ENCODE data around the gene PTPN21. TPM values are rescaled to one million over a fixed set of nuclear protein-coding genes. Genes with fewer than 3 reads are reported as not detected.

Gene PTPN21
- total RNA-seq, 2 donors from 2014 or later, result 22.4 to 24.3 TPM

- Histone ChIP-seq H3K27ac (peak overlapping the region; percentile 32 to 50), H3K36me3 (peaks cover 52% of the 10 kb centered on the region)
Observed at GRCh38 chr14:88477513-88478250, 77.1 kb downstream of the PTPN21 start.

DNA sequence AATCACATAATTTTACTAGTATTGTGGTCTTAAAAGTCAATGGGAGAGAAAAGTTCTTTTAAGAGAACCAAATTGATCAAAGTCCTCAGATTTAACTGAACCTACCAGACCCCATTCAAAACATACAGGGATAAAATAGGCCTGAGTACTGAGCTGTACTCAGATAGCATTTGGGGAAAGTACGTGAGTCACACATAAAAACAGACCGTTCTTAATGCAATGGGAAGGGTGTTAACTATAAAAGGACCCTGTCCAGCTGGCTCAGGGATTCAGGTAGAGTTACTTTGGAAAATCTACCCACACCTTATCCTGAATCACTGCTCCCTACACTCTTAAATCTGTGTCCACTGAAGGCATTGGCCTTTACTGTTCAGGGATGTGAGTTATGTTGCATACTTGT is 78.0 kb downstream of the PTPN21 start:
- Histone ChIP-seq H3K4me1 (peaks cover 0 to 23% of the 10 kb centered on the region in 2 donors), H3K27me3 (no peaks in the 10 kb centered on the region), H3K9me3 (no peaks in the 10 kb centered on the region), H3K4me3 (no peak overlapping the region), H3K36me3 (peaks cover 61% of the 10 kb centered on the region), H3K27ac (peak overlapping the region; percentile 32 to 50)
- DNase-seq (ENCODE audit: low spot score), result no peak
- TF ChIP-seq, protein P1, sequence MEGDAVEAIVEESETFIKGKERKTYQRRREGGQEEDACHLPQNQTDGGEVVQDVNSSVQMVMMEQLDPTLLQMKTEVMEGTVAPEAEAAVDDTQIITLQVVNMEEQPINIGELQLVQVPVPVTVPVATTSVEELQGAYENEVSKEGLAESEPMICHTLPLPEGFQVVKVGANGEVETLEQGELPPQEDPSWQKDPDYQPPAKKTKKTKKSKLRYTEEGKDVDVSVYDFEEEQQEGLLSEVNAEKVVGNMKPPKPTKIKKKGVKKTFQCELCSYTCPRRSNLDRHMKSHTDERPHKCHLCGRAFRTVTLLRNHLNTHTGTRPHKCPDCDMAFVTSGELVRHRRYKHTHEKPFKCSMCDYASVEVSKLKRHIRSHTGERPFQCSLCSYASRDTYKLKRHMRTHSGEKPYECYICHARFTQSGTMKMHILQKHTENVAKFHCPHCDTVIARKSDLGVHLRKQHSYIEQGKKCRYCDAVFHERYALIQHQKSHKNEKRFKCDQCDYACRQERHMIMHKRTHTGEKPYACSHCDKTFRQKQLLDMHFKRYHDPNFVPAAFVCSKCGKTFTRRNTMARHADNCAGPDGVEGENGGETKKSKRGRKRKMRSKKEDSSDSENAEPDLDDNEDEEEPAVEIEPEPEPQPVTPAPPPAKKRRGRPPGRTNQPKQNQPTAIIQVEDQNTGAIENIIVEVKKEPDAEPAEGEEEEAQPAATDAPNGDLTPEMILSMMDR (IDR thresholded peaks at IDR 0.05), result no peak

More at GRCh38 chr14:88477513-88478250, 77.1 kb downstream of the PTPN21 start:
- Histone ChIP-seq H3K4me3 (no peak overlapping the region), H3K4me1 (peaks cover 0 to 32% of the 10 kb centered on the region in 2 donors), H3K27me3 (no peaks in the 10 kb centered on the region), H3K9me3 (no peaks in the 10 kb centered on the region)
- DNase-seq (ENCODE audit: low spot score), result no peak
- TF ChIP-seq, protein P1 (IDR thresholded peaks at IDR 0.05), result no peak

- Histone ChIP-seq H3K9me3 (no peaks in the 10 kb centered on the region), H3K36me3 (peaks cover 66% of the 10 kb centered on the region), H3K4me1 (peaks cover 0 to 18% of the 10 kb centered on the region in 2 donors), H3K4me3 (no peak overlapping the region), H3K27ac (peak overlapping the region; percentile 32 to 50), H3K27me3 (no peaks in the 10 kb centered on the region)
- no peak for DNase-seq (ENCODE audit: low spot score)
- TF ChIP-seq, protein P1 (IDR thresholded peaks at IDR 0.05), result no peak
Observed at GRCh38 chr14:88476214-88476774, 78.5 kb downstream of the PTPN21 start.

DNA sequence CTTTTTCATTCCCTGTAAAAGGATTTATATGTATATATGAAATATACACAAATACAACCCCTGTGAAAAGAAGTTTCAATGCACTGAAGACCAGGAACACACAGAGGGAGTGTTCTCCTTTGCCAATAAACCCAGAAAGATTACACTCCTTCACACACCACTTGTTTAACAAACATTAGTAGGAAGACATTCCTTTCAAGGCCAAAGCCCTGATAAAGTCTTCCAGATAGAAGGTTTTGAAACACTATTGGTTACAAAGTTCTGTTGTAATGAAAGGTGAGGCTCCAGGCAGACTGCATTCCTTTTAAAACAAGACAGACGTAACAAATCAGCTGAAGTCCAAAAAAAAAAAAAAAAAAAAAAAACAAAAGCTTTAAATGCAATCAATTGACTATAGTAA is 81.0 kb downstream of the PTPN21 start:
- H3K36me3 ChIP-seq, result peaks cover 58% of the 10 kb centered on the region
- TF ChIP-seq, protein P1 (IDR thresholded peaks at IDR 0.05), result no peak
- H3K27ac ChIP-seq, result no peak overlapping the region

DNA sequence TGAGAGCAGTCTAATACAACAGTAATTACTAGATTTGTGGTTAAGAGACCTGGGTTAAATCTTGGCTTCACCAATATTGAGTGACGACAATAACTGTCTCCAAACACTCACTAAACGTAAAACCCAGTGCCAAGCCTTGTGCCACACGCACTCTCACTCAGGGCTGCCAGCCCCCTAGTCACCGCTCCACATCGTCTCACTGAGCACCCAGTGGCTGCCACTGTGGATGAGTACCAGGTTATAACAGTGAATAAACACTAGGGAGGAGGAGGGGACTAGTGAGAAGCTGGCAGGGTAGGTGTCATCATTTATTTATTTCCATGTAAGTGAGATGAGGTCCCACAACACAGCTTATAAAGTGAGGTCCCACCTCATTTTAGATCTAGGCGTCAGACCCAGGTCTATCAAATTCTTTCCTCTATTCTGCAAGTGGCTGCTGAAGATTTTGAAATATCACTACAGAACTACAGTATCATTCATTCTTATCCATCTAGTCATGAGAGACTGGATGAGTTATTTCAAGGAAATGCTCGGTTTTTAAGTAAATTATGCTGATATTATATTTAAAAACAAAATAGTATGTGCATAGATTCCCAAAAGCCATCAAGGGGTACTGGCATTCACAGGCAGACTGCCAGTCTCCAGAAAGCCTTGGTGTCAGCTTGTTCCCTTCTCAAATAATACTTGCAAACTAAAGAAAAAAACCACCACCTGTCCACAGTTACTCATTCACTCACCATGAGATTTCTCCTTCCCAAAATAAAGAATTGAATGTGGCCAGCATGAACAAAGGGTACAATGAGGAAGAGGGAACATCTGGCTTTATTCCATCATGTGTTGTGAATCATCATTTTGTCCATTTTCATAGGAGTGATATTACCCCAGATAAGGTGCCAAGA is 84.0 kb downstream of the PTPN21 start:
- TF ChIP-seq, protein P1 (IDR thresholded peaks at IDR 0.05), result no peak
- Histone ChIP-seq H3K27ac (no peak overlapping the region), H3K4me3 (no peak overlapping the region), H3K4me1 (no peaks in the 10 kb centered on the region), H3K36me3 (peaks cover 50% of the 10 kb centered on the region), H3K9me3 (no peaks in the 10 kb centered on the region), H3K27me3 (no peaks in the 10 kb centered on the region)
- DNase-seq (ENCODE audit: low spot score), result no peak

More for the DNA sequence above, 81.0 kb downstream of the PTPN21 start:
- peaks cover 0 to 8% of the 10 kb centered on the region in 2 donors for H3K4me1 ChIP-seq
- DNase-seq (ENCODE audit: low spot score), result no peak
- no peak overlapping the region for H3K4me3 ChIP-seq
- H3K9me3 ChIP-seq, result no peaks in the 10 kb centered on the region
- H3K27me3 ChIP-seq, result no peaks in the 10 kb centered on the region
